K562 (cell line): ENCODE data around the gene OCA2. TPM values are rescaled to one million over a fixed set of nuclear protein-coding genes. Genes with fewer than 3 reads are reported as not detected.
A peak's percentile ranks its signal among the peaks of the same experiment; 100 is the strongest.

Source experiments
- ATAC-seq: fragments of 200-7000 bp; cut with Tn5 transposase; 3 replicates; pipeline ENCODE4 v1.9.1; 2020; ENCODE audit warnings: moderate library complexity
- BruUV-seq: library from RNA; stranded (reverse); fragments of 400-500 nt; replicated peaks from 2 replicates; lab custom pipeline; 2021; lab: Mats Ljungman, UMichigan
- CTCF ChIA-PET: fragments of 300-600 bp; formaldehyde crosslinking; extraction: SDS; loops from one replicate; lab custom pipeline; 2021; ENCODE audit warnings: low intra/inter-chr PET ratio; lab: Yijun Ruan, JAX
- POLR2A ChIA-PET: fragments of 300-600, 350-650 bp; sonication (Branson Sonifier 250); formaldehyde crosslinking; extraction: SDS; loops from one replicate; lab custom pipeline; 2021; ENCODE audit warnings: antibody characterized with exemption, inconsistent platforms; lab: Yijun Ruan, JAX
- DNase-seq, 4 experiments: peaks; one replicate each; pipeline versions ENCODE4 v3.0.0 to v3.0.0-alpha.2; 2011 to 2018; ENCODE audit warnings: low spot score in 3 of 4, mixed read lengths in 3 of 4; ENCODE audit errors: extremely low read depth in 1 of 4
- FAIRE-seq: peaks from 2 replicates; lab custom pipeline; 2011; peaks lifted over from hg19 to GRCh38; lab: Jason Lieb, UNC
- H2AFZ ChIP-seq: 2 replicates; pipeline ENCODE4 v1.6.0; 2011; ENCODE audit warnings: low read depth, low read length, control low read depth, inconsistent platforms
- H3K27ac ChIP-seq: fragments of 200-600 bp; 3 replicates; pipeline ENCODE4 v1.8.0; 2011; ENCODE audit warnings: low read depth, mild to moderate bottlenecking, control low read depth, inconsistent platforms, low read length, moderate library complexity, mixed read lengths; ENCODE audit errors: extremely low read depth
- H3K27me3 ChIP-seq, 2 experiments: fragments of 300-600 bp in 1 of 2; 2 replicates in 1 of 2; 3 replicates in 1 of 2; pipeline versions ENCODE4 v1.6.0 to v1.8.0; 2011; ENCODE audit warnings: inconsistent platforms in 2 of 2, low read length in 2 of 2, mild to moderate bottlenecking in 1 of 2, mixed read lengths in 1 of 2, moderate library complexity in 1 of 2; ENCODE audit not compliant: control insufficient read depth in 2 of 2, insufficient read depth in 2 of 2
- H3K36me3 ChIP-seq: fragments of 300-600 bp; 3 replicates; pipeline ENCODE4 v1.8.0; 2011; ENCODE audit warnings: mild to moderate bottlenecking, low read length, inconsistent platforms; ENCODE audit not compliant: control insufficient read depth, insufficient read depth
- H3K4me1 ChIP-seq, 2 experiments: fragments of 200-600 bp in 1 of 2; replicated peaks in 1 of 2; 2 replicates in 1 of 2; 3 replicates in 1 of 2; pipeline versions ENCODE4 v1.5.1 to v1.8.0; 2011; ENCODE audit warnings: inconsistent platforms in 2 of 2, low read length in 2 of 2, mild to moderate bottlenecking in 1 of 2, mixed read lengths in 1 of 2, moderate library complexity in 1 of 2; ENCODE audit not compliant: control insufficient read depth in 2 of 2, insufficient read depth in 2 of 2
- H3K4me2 ChIP-seq: 2 replicates; pipeline ENCODE4 v1.6.1; 2011; ENCODE audit warnings: low read length, control low read depth, inconsistent platforms, mixed read lengths; ENCODE audit not compliant: insufficient read depth
- H3K4me3 ChIP-seq: fragments of 200-600 bp; sonication (generic), shearing (Covaris generic); 2 replicates; pipeline ENCODE4 v1.5.1; 2016; ENCODE audit warnings: control low read depth, inconsistent platforms
- H3K79me2 ChIP-seq: fragments of 200-600 bp; 3 replicates; pipeline ENCODE4 v1.8.0; 2011; ENCODE audit warnings: low read length, inconsistent platforms; ENCODE audit not compliant: control insufficient read depth, insufficient read depth
- H3K9ac ChIP-seq, 2 experiments: 2 replicates each; pipeline versions ENCODE4 v1.6.0 to v1.6.1; 2011; ENCODE audit warnings: low read depth in 2 of 2, low read length in 2 of 2, control low read depth in 1 of 2, inconsistent platforms in 1 of 2, mild to moderate bottlenecking in 1 of 2, mixed read lengths in 1 of 2; ENCODE audit not compliant: insufficient read depth in 1 of 2
- H3K9me1 ChIP-seq: one replicate; pipeline ENCODE4 v1.6.0; 2011; ENCODE audit warnings: inconsistent platforms, mild to moderate bottlenecking, low read length, moderate library complexity; ENCODE audit not compliant: control insufficient read depth, insufficient read depth
- H3K9me3 ChIP-seq: replicated peaks from 2 replicates; pipeline ENCODE4 v1.5.1; 2011; ENCODE audit warnings: low read depth, low read length, inconsistent platforms; ENCODE audit not compliant: control insufficient read depth, insufficient read depth
- H4K20me1 ChIP-seq: replicated peaks from 2 replicates; pipeline ENCODE4 v1.6.1; 2011; ENCODE audit warnings: low read length, inconsistent platforms, mixed read lengths; ENCODE audit not compliant: control insufficient read depth, insufficient read depth
- EGR1 ChIP-seq: fragments of 450-650 bp; conservative IDR thresholded peaks from 2 replicates; pipeline ENCODE4 v1.6.1; 2017; ENCODE audit warnings: mild to moderate bottlenecking
- PRDM10 ChIP-seq: fragments of 450-650 bp; IDR thresholded peaks from 2 replicates; pipeline ENCODE4 v1.6.1; 2018; ENCODE audit not compliant: partially characterized antibody
- WGBS: fragments of 100-300 bp; shearing (Covaris generic); methylation state at CpG from one replicate; pipeline ENCODE4 v1.1.6; 2016; ENCODE audit warnings: low coverage, mixed read lengths; ENCODE audit not compliant: insufficient coverage; ENCODE audit errors: missing lambda C conversion rate; 5-methylcytosine and 5-hydroxymethylcytosine counted together
- in situ Hi-C: fragments of 300-500 bp; cut with MboI; formaldehyde crosslinking; loops from 4 replicates; pipeline ENCODE4 v1.15.0; 2018; ENCODE audit warnings: inconsistent platforms, mixed read lengths
- intact Hi-C: fragments of 100-400 bp; cut with micrococcal nuclease; formaldehyde crosslinking; loops from 2 replicates; pipeline ENCODE4 v1.14.2; 2022
- polyA plus RNA-seq, 8 experiments: library from polyadenylated mRNA; depleted of rRNA in 4 of 8; stranded (reverse) in 5 of 8; unstranded in 3 of 8; fragments of >200 nt; fragmentation: Nextera tagmentation in 2 of 8; fragmentation: Illumina TruSeq in 1 of 8; extraction: Ambion mirVana in 2 of 8; extraction: Trizol in 1 of 8; gene quantifications; 2 replicates each; pipeline versions ENCODE4 v1.2.1 to v1.2.3, GENCODE V29; 2011 to 2014; ENCODE audit warnings: inconsistent platforms in 1 of 8, missing spikeins in 1 of 8
- total RNA-seq, 7 experiments: library from RNA; depleted of rRNA in 6 of 7; stranded (reverse); fragments of >200 nt in 6 of 7; fragmentation: Illumina TruSeq in 2 of 7; extraction: Trizol in 2 of 7; gene quantifications; 2 replicates each; pipeline versions ENCODE4 v1.2.1 to v1.2.3, GENCODE V29; 2011 to 2021; ENCODE audit warnings: low replicate concordance in 1 of 7

Gene OCA2
- total and polyA plus RNA-seq, 9 of the 15 experiments (the other 6 are each of a cell fraction or from before 2014, with no cell fraction given): 0.07 to 0.59 (median 0.17) TPM; not detected in 1

- no peak for TF ChIP-seq PRDM10
- TF ChIP-seq EGR1: 0 out of 2 replicates have a peak, but pooled peaks have one; percentile 30
- Histone ChIP-seq H3K4me1 (peaks cover 0 to 13% of the 10 kb centered on the region in 2 experiments; a peak in 2 of 5 replicates), H3K36me3 (no peaks in the 10 kb centered on the region), H3K4me2 (no peak overlapping the region), H3K9ac (no peak overlapping the region), H3K9me3 (peaks cover 3% of the 10 kb centered on the region; the same call in 1 of the 2 replicates), H3K79me2 (no peaks in the 10 kb centered on the region), H3K27ac (no peak overlapping the region), H2AFZ (no peak overlapping the region), H3K9me1 (no peaks in the 10 kb centered on the region), H3K27me3 (peaks cover 0 to 12% of the 10 kb centered on the region in 2 experiments; a peak in 3 of 5 replicates), H3K4me3 (no peak overlapping the region), H4K20me1 (no peaks in the 10 kb centered on the region; the same call in 1 of the 2 replicates)
- intact Hi-C loops: no loop called here
- BruUV-seq: no TSS peak
- CTCF ChIA-PET: no interaction called here
- WGBS: 0% methylated on average over 4 of the region's 9 CpGs
- FAIRE-seq (no peak), DNase-seq (no peak), ATAC-seq (no peak)
- POLR2A ChIA-PET: no interaction called here
- in situ Hi-C loops: no loop called here
Observed at GRCh38 chr15:28105224-28105791, 6.2 kb upstream of the OCA2 start.
